GM12878 (cell line): ENCODE measurements around the gene GAS2L1. TPM values are rescaled to one million over a fixed set of nuclear protein-coding genes. Genes with fewer than 3 reads are reported as not detected.

Experiments
- ATAC-seq: fragments of 200-7000 bp; cut with Tn5 transposase; 3 replicates; pipeline ENCODE4 v1.9.1; 2020; ENCODE audit warnings: mild to moderate bottlenecking, moderate library complexity
- BruUV-seq: library from RNA; stranded (reverse); fragments of 400-500 nt; replicated peaks from 2 replicates; lab custom pipeline; 2021; lab: Mats Ljungman, UMichigan
- CTCF ChIA-PET: fragments of 300-600 bp; sonication (Branson Sonifier 250); formaldehyde crosslinking; extraction: SDS; loops from one replicate; lab custom pipeline; 2021; ENCODE audit warnings: inconsistent platforms; lab: Yijun Ruan, JAX
- POLR2A ChIA-PET: fragments of 350-600 bp; formaldehyde crosslinking; extraction: SDS; loops from one replicate; lab custom pipeline; 2021; ENCODE audit warnings: inconsistent platforms; lab: Charles Lee
- RAD21 ChIA-PET: fragments of 300-600 bp; sonication (Branson Sonifier 250); formaldehyde crosslinking; loops from one replicate; lab custom pipeline; 2023; ENCODE audit warnings: antibody characterized with exemption; ENCODE audit not compliant: unreplicated experiment; lab: Charles Lee
- SMC1A ChIA-PET: fragments of 300-600 bp; sonication (Branson Sonifier 250); formaldehyde crosslinking; loops from one replicate; lab custom pipeline; 2023; ENCODE audit not compliant: unreplicated experiment, uncharacterized antibody; lab: Charles Lee
- DNase-seq: peaks from one replicate; pipeline ENCODE4 v3.0.0-alpha.2; 2011; ENCODE audit warnings: low read depth, low spot score
- FAIRE-seq: peaks from 3 replicates; lab custom pipeline; 2011; peaks lifted over from hg19 to GRCh38; lab: Jason Lieb, UNC
- H2AFZ ChIP-seq: 2 replicates; pipeline ENCODE4 v1.6.0; 2011; ENCODE audit warnings: low read depth, low read length, control low read depth; ENCODE audit not compliant: control insufficient read depth
- H3K27ac ChIP-seq: 2 replicates; pipeline ENCODE4 v1.5.1; 2011; ENCODE audit warnings: control low read depth; ENCODE audit not compliant: control insufficient read depth, insufficient read depth
- H3K27me3 ChIP-seq, 2 experiments: replicated peaks in 1 of 2; 2 replicates each; pipeline versions ENCODE4 v1.6.0 to v1.6.1; 2011; ENCODE audit warnings: low read length in 1 of 2; ENCODE audit not compliant: control insufficient read depth in 2 of 2, insufficient read depth in 2 of 2
- H3K36me3 ChIP-seq, 2 experiments: 2 replicates each; pipeline ENCODE4 v1.5.1; 2011; ENCODE audit warnings: low read length in 1 of 2; ENCODE audit not compliant: control insufficient read depth in 2 of 2, insufficient read depth in 2 of 2
- H3K4me1 ChIP-seq: 2 replicates; pipeline ENCODE4 v1.6.1; 2011; ENCODE audit warnings: mild to moderate bottlenecking, low read length, moderate library complexity, mixed read lengths; ENCODE audit not compliant: control insufficient read depth, insufficient read depth
- H3K4me2 ChIP-seq: 2 replicates; pipeline ENCODE4 v1.6.0; 2011; ENCODE audit warnings: control low read depth; ENCODE audit not compliant: control insufficient read depth, insufficient read depth
- H3K4me3 ChIP-seq: fragments of 200-600 bp; sonication (generic); 2 replicates; pipeline ENCODE4 v1.5.1; 2016
- H3K79me2 ChIP-seq: 2 replicates; pipeline ENCODE4 v1.6.0; 2011; ENCODE audit warnings: low read length; ENCODE audit not compliant: control insufficient read depth, insufficient read depth
- H3K9ac ChIP-seq: 2 replicates; pipeline ENCODE4 v1.8.0; 2011; ENCODE audit warnings: low read length, control low read depth, mixed read lengths; ENCODE audit not compliant: control insufficient read depth, insufficient read depth
- H3K9me3 ChIP-seq: replicated peaks from 3 replicates; pipeline ENCODE4 v1.5.1; 2011; ENCODE audit warnings: mild to moderate bottlenecking, low read length; ENCODE audit not compliant: control insufficient read depth, insufficient read depth
- H4K20me1 ChIP-seq: 2 replicates; pipeline ENCODE4 v1.6.0; 2011; ENCODE audit not compliant: control insufficient read depth, insufficient read depth
- BMI1 ChIP-seq: fragments of 450-650 bp; IDR thresholded peaks from 2 replicates; pipeline ENCODE4 v1.6.1; 2016; ENCODE audit warnings: mild to moderate bottlenecking, moderate library complexity, borderline replicate concordance
- CBX5 ChIP-seq: sonication (generic); IDR thresholded peaks from 2 replicates; pipeline ENCODE4 v1.6.1; 2016; ENCODE audit warnings: low read depth, moderate library complexity, mild to moderate bottlenecking, inconsistent platforms
- CHD4 ChIP-seq: fragments of 200-600 bp; sonication (generic); IDR thresholded peaks from 2 replicates; pipeline ENCODE4 v1.6.1; 2016; ENCODE audit warnings: mild to moderate bottlenecking
- IRF4 ChIP-seq: IDR thresholded peaks from 2 replicates; pipeline ENCODE4 v1.6.1; 2011; ENCODE audit warnings: low read depth, low read length
- MEF2A ChIP-seq: IDR thresholded peaks from 2 replicates; pipeline ENCODE4 v1.6.1; 2011; ENCODE audit warnings: low read depth, mild to moderate bottlenecking, low read length, moderate library complexity; ENCODE audit not compliant: insufficient read depth
- NFXL1 ChIP-seq: fragments of 450-650 bp; IDR thresholded peaks from 2 replicates; pipeline ENCODE4 v1.6.1; 2017; ENCODE audit warnings: antibody characterized with exemption, mild to moderate bottlenecking, borderline replicate concordance
- SMARCA5 ChIP-seq: fragments of 450-650 bp; IDR thresholded peaks from 2 replicates; pipeline ENCODE4 v1.6.1; 2017; ENCODE audit warnings: mild to moderate bottlenecking
- SPI1 ChIP-seq: IDR thresholded peaks from 2 replicates; pipeline ENCODE4 v1.6.1; 2011; ENCODE audit warnings: low read depth, mild to moderate bottlenecking, low read length, moderate library complexity, borderline replicate concordance; ENCODE audit not compliant: insufficient read depth
- TCF3 ChIP-seq: IDR thresholded peaks from 2 replicates; pipeline ENCODE4 v1.6.1; 2012; ENCODE audit warnings: low read depth, mild to moderate bottlenecking, low read length, borderline replicate concordance; ENCODE audit not compliant: insufficient read depth
- ZZZ3 ChIP-seq: IDR thresholded peaks from 2 replicates; pipeline ENCODE4 v1.6.1; 2011; ENCODE audit warnings: low read depth; ENCODE audit not compliant: control insufficient read depth, insufficient read length
- WGBS: methylation state at CpG from one replicate; pipeline ENCODE4 v1.1.6; 2016; ENCODE audit warnings: low lambda C conversion rate; ENCODE audit not compliant: insufficient replicate concordance, insufficient coverage; ENCODE audit errors: missing lambda C conversion rate; 5-methylcytosine and 5-hydroxymethylcytosine counted together
- in situ Hi-C: fragments of 300-500 bp; cut with MboI; formaldehyde crosslinking; loops from 9 replicates; pipeline ENCODE4 v1.14.3; 2018; ENCODE audit warnings: mixed read lengths
- intact Hi-C: fragments of 100-400 bp; cut with micrococcal nuclease; formaldehyde crosslinking; loops from one replicate; pipeline ENCODE4 v1.14.2; 2022; ENCODE audit not compliant: unreplicated experiment
- polyA plus RNA-seq, 11 experiments: library from polyadenylated mRNA; depleted of rRNA in 4 of 11; unstranded in 6 of 11; stranded (reverse) in 5 of 11; fragments of >200 nt; fragmentation: Nextera tagmentation in 4 of 11; fragmentation: Illumina TruSeq in 1 of 11; extraction: Ambion mirVana in 4 of 11; extraction: Trizol in 1 of 11; gene quantifications; 1 replicate in 1 of 11; 2 replicates in 10 of 11; pipeline versions ENCODE4 v1.2.1 to v1.2.3, GENCODE V29; 2011 to 2016; ENCODE audit warnings: inconsistent platforms in 2 of 11, missing spikeins in 2 of 11, low read depth in 1 of 11
- total RNA-seq, 4 experiments: library from RNA; depleted of rRNA in 3 of 4; stranded (reverse); fragments of >200 nt in 3 of 4; fragmentation: Illumina TruSeq in 1 of 4; extraction: Trizol in 1 of 4; gene quantifications; 2 replicates each; pipeline versions ENCODE4 v1.2.1 to v1.2.3, GENCODE V29; 2013 to 2021
- TF ChIP-seq, protein P1 (sequence below): IDR thresholded peaks from 2 replicates; pipeline ENCODE4 v1.6.1; 2012; ENCODE audit warnings: low read length, inconsistent platforms
- TF ChIP-seq, protein P2 (sequence below): IDR thresholded peaks from 2 replicates; pipeline ENCODE4 v1.6.1; 2011; ENCODE audit warnings: borderline replicate concordance, low read depth, mild to moderate bottlenecking, moderate library complexity, mixed read lengths, low read length; ENCODE audit not compliant: insufficient read depth; ENCODE audit errors: extremely low read length
- TF ChIP-seq, protein P3 (sequence below): fragments of 450-650 bp; IDR thresholded peaks from 2 replicates; pipeline ENCODE4 v1.6.1; 2017; ENCODE audit warnings: low read depth, mild to moderate bottlenecking, moderate library complexity
- TF ChIP-seq, protein P4 (sequence below), 3 experiments: IDR thresholded peaks in 2 of 3; conservative IDR thresholded peaks in 1 of 3; 2 replicates each; pipeline ENCODE4 v1.5.1; 2011; ENCODE audit warnings: low read depth in 3 of 3, low read length in 3 of 3, mild to moderate bottlenecking in 3 of 3, control low read depth in 2 of 3, moderate library complexity in 2 of 3, inconsistent platforms in 1 of 3, mixed read lengths in 1 of 3; ENCODE audit not compliant: control insufficient read depth in 2 of 3, insufficient read depth in 1 of 3; ENCODE audit errors: extremely low read depth in 1 of 3

Gene GAS2L1
- total and polyA plus RNA-seq, 10 of the 15 experiments (the other 5 are each of a cell fraction or from before 2014, with no cell fraction given) = 0.03 to 0.13 TPM; not detected in 8

DNA sequence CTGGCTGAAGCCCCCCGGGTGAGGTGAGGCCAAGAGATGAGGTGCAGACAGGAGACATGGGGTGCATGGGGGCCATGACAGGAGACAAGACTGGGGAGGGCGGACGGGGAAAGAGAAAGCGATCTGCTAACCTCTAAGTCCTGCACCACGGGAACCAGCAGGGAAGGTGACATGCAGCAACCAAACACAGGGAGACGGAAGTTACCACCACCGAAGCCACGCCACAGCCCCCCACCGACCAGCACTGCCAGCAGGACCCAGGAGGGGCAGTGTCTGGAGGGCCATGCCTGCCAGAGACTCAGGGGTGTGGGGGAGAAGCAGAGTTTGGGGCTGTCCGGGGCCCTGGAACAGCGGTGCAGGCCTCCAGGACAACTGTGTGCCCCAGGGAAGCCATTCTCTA lies 23.1 kb downstream of the GAS2L1 start:
- POLR2A ChIA-PET = no interaction called here
- no peaks in the 10 kb centered on the region for H3K9me3 ChIP-seq
- SMC1A ChIA-PET = no interaction called here
- H3K27ac ChIP-seq = no peak overlapping the region
- WGBS = 93% methylated on average over 11 of the region's 11 CpGs
- TF ChIP-seq BMI1 (no peak), NFXL1 (no peak), CHD4 (no peak), ZZZ3 (no peak), TCF3 (no peak), IRF4 (no peak), SMARCA5 (no peak), CBX5 (no peak), SPI1 (no peak), MEF2A (no peak)
- TF ChIP-seq, protein P1, sequence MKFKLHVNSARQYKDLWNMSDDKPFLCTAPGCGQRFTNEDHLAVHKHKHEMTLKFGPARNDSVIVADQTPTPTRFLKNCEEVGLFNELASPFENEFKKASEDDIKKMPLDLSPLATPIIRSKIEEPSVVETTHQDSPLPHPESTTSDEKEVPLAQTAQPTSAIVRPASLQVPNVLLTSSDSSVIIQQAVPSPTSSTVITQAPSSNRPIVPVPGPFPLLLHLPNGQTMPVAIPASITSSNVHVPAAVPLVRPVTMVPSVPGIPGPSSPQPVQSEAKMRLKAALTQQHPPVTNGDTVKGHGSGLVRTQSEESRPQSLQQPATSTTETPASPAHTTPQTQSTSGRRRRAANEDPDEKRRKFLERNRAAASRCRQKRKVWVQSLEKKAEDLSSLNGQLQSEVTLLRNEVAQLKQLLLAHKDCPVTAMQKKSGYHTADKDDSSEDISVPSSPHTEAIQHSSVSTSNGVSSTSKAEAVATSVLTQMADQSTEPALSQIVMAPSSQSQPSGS = no peak
- TF ChIP-seq, protein P2, sequence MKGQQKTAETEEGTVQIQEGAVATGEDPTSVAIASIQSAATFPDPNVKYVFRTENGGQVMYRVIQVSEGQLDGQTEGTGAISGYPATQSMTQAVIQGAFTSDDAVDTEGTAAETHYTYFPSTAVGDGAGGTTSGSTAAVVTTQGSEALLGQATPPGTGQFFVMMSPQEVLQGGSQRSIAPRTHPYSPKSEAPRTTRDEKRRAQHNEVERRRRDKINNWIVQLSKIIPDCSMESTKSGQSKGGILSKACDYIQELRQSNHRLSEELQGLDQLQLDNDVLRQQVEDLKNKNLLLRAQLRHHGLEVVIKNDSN = no peak
- TF ChIP-seq, protein P3, sequence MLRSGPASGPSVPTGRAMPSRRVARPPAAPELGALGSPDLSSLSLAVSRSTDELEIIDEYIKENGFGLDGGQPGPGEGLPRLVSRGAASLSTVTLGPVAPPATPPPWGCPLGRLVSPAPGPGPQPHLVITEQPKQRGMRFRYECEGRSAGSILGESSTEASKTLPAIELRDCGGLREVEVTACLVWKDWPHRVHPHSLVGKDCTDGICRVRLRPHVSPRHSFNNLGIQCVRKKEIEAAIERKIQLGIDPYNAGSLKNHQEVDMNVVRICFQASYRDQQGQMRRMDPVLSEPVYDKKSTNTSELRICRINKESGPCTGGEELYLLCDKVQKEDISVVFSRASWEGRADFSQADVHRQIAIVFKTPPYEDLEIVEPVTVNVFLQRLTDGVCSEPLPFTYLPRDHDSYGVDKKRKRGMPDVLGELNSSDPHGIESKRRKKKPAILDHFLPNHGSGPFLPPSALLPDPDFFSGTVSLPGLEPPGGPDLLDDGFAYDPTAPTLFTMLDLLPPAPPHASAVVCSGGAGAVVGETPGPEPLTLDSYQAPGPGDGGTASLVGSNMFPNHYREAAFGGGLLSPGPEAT = no peak
- TF ChIP-seq, protein P4, sequence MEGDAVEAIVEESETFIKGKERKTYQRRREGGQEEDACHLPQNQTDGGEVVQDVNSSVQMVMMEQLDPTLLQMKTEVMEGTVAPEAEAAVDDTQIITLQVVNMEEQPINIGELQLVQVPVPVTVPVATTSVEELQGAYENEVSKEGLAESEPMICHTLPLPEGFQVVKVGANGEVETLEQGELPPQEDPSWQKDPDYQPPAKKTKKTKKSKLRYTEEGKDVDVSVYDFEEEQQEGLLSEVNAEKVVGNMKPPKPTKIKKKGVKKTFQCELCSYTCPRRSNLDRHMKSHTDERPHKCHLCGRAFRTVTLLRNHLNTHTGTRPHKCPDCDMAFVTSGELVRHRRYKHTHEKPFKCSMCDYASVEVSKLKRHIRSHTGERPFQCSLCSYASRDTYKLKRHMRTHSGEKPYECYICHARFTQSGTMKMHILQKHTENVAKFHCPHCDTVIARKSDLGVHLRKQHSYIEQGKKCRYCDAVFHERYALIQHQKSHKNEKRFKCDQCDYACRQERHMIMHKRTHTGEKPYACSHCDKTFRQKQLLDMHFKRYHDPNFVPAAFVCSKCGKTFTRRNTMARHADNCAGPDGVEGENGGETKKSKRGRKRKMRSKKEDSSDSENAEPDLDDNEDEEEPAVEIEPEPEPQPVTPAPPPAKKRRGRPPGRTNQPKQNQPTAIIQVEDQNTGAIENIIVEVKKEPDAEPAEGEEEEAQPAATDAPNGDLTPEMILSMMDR (IDR thresholded peaks at IDR 0.05 in 2 of 3, conservative IDR thresholded peaks at IDR 0.05 in 1 of 3; ENCODE audit: control insufficient read depth in 2 of 3, extremely low read depth in 1 of 3, insufficient read depth in 1 of 3, low read depth in 3 of 3, low read length in 3 of 3) = no peak
- no peaks in the 10 kb centered on the region for H3K4me1 ChIP-seq
- intact Hi-C loops = no loop called here
- ATAC-seq (no peak), FAIRE-seq (no peak), DNase-seq (no peak)
- CTCF ChIA-PET = interaction anchor here (0.6 kb wide), 1 partner anchor 662 kb away, joined by 3 read pairs; no protein-coding TSS in a partner anchor
- RAD21 ChIA-PET = no interaction called here
- H3K9ac ChIP-seq = no peak overlapping the region
- BruUV-seq = no TSS peak
- peaks cover 5 to 52% of the 10 kb centered on the region in 2 experiments; a peak in 3 of 4 replicates for H3K36me3 ChIP-seq
- H3K79me2 ChIP-seq = no peaks in the 10 kb centered on the region
- no peaks in the 10 kb centered on the region for H3K27me3 ChIP-seq
- H4K20me1 ChIP-seq = no peaks in the 10 kb centered on the region
- in situ Hi-C loops = no loop called here
- no peak overlapping the region for H3K4me2 ChIP-seq
- no peak overlapping the region for H2AFZ ChIP-seq
- no peak overlapping the region for H3K4me3 ChIP-seq
